A549 (cell line): ENCODE results near the gene NACC2. TPM values are rescaled to one million over a fixed set of nuclear protein-coding genes. Genes with fewer than 3 reads are reported as not detected.
A peak's percentile ranks its signal among the peaks of the same experiment; 100 is the strongest.

ENCODE experiments used
- ATAC-seq, 2 experiments: fragments of 200-7000 bp in 1 of 2; fragments of >200 bp in 1 of 2; cut with Nextera tagmentation in 1 of 2; cut with Tn5 transposase in 1 of 2; 3 replicates each; pipeline versions ENCODE4 v1.8.0 to v1.9.1; 2018 to 2020; ENCODE audit warnings: mild to moderate bottlenecking in 1 of 2, moderate library complexity in 1 of 2
- CTCF ChIA-PET: fragments of 300-600 bp; sonication (Branson Sonifier 250); formaldehyde crosslinking; extraction: SDS; loops from one replicate; lab custom pipeline; 2021; ENCODE audit warnings: antibody characterized with exemption, inconsistent platforms; lab: Yijun Ruan, JAX
- POLR2A ChIA-PET: fragments of 350-600 bp; formaldehyde crosslinking; extraction: SDS; loops from one replicate; lab custom pipeline; 2021; ENCODE audit warnings: antibody characterized with exemption, inconsistent platforms; lab: Yijun Ruan, JAX
- DNase-seq, 2 experiments: peaks; one replicate each; pipeline versions ENCODE4 v3.0.0 to v3.0.0-alpha.2; 2011 to 2016; ENCODE audit warnings: low read depth in 1 of 2, low spot score in 1 of 2
- FAIRE-seq: peaks from 2 replicates; lab custom pipeline; 2011; peaks lifted over from hg19 to GRCh38; lab: Jason Lieb, UNC
- H3K27ac ChIP-seq, 2 experiments: fragments of >200 bp; sonication (Bioruptor Twin); formaldehyde crosslinking; 3 replicates each; pipeline ENCODE4 v1.5.1; 2016 to 2017
- H3K4me1 ChIP-seq: fragments of >200 bp; sonication (Bioruptor Twin); formaldehyde crosslinking; 3 replicates; pipeline ENCODE4 v1.6.1; 2016
- H3K4me2 ChIP-seq: fragments of >200 bp; sonication (Bioruptor Twin); formaldehyde crosslinking; 3 replicates; pipeline ENCODE4 v1.6.1; 2016
- H3K4me3 ChIP-seq: fragments of >200 bp; sonication (Bioruptor Twin); formaldehyde crosslinking; 3 replicates; pipeline ENCODE4 v1.5.1; 2016
- H3K9me3 ChIP-seq: fragments of >200 bp; sonication (Bioruptor Twin); formaldehyde crosslinking; 3 replicates; pipeline ENCODE4 v1.6.1; 2016
- ATOH8 ChIP-seq: fragments of 250-450 bp; sonication (Bioruptor Pico); IDR thresholded peaks from 2 replicates; pipeline ENCODE4 v1.5.0; 2020; ENCODE audit warnings: low read depth, mild to moderate bottlenecking, moderate library complexity
- CBX8 ChIP-seq: fragments of 200-600 bp; sonication (generic); IDR thresholded peaks from 2 replicates; pipeline ENCODE4 v1.6.1; 2016
- CHD4 ChIP-seq: fragments of 200-600 bp; sonication (generic); IDR thresholded peaks from 2 replicates; pipeline ENCODE4 v1.6.1; 2016; ENCODE audit warnings: antibody characterized with exemption, mild to moderate bottlenecking, borderline replicate concordance
- ELK1 ChIP-seq: fragments of 150-350 bp; IDR thresholded peaks from 2 replicates; pipeline ENCODE4 v1.6.1; 2014; ENCODE audit warnings: low read depth, mild to moderate bottlenecking, low read length
- FOSB ChIP-seq: fragments of 250-450 bp; sonication (Bioruptor Pico); IDR thresholded peaks from 2 replicates; pipeline ENCODE4 v1.5.0; 2020; ENCODE audit warnings: mild to moderate bottlenecking, moderate library complexity
- FOXS1 ChIP-seq: fragments of 250-450 bp; sonication (Bioruptor Pico); IDR thresholded peaks from 2 replicates; pipeline ENCODE4 v1.5.0; 2020; ENCODE audit warnings: mild to moderate bottlenecking, moderate library complexity
- GATA3 ChIP-seq: IDR thresholded peaks from 2 replicates; pipeline ENCODE4 v1.6.1; 2012; ENCODE audit warnings: borderline replicate concordance
- HES2 ChIP-seq: fragments of >200 bp; sonication (Bioruptor Twin); formaldehyde crosslinking; IDR thresholded peaks from 2 replicates; pipeline ENCODE4 v1.6.1; 2016
- HOXB13 ChIP-seq: fragments of 250-450 bp; sonication (Bioruptor Pico); IDR thresholded peaks from 2 replicates; pipeline ENCODE4 v1.5.0; 2020; ENCODE audit warnings: low read depth, mild to moderate bottlenecking, moderate library complexity
- MAZ ChIP-seq: fragments of 150-350 bp; IDR thresholded peaks from 2 replicates; pipeline ENCODE4 v1.6.1; 2014; ENCODE audit warnings: antibody characterized with exemption, low read depth, low read length, borderline replicate concordance
- POLR2A ChIP-seq: IDR thresholded peaks from 2 replicates; pipeline ENCODE4 v1.6.1; 2012; ENCODE audit warnings: mild to moderate bottlenecking, low read length
- POLR2AphosphoS2 ChIP-seq: conservative IDR thresholded peaks from 2 replicates; pipeline ENCODE4 v1.6.1; 2012; ENCODE audit warnings: low read length, improper control_type of control experiment, inconsistent platforms
- RARB ChIP-seq: fragments of 250-450 bp; sonication (Bioruptor Pico); IDR thresholded peaks from 2 replicates; pipeline ENCODE4 v1.8.0; 2021; ENCODE audit warnings: mild to moderate bottlenecking, moderate library complexity
- RFX5 ChIP-seq: fragments of 450-650 bp; IDR thresholded peaks from 2 replicates; pipeline ENCODE4 v1.7.1; 2014; ENCODE audit warnings: antibody characterized with exemption, mild to moderate bottlenecking, moderate library complexity
- SREBF2 ChIP-seq: fragments of 450-650 bp; IDR thresholded peaks from 2 replicates; pipeline ENCODE4 v1.6.1; 2014; ENCODE audit warnings: mild to moderate bottlenecking, moderate library complexity
- USF2 ChIP-seq: fragments of 450-650 bp; IDR thresholded peaks from 2 replicates; pipeline ENCODE4 v1.6.1; 2014; ENCODE audit warnings: antibody characterized with exemption
- WGBS: methylation state at CpG from one replicate; pipeline ENCODE4 v1.1.6; 2017; ENCODE audit errors: missing lambda C conversion rate; 5-methylcytosine and 5-hydroxymethylcytosine counted together
- polyA plus RNA-seq, 4 experiments: library from polyadenylated mRNA; depleted of rRNA in 3 of 4; stranded (reverse); fragments of >200 nt; fragmentation: RNase III in 1 of 4; extraction: RNeasy Plus Mini Kit Qiagen cat#74134 plus additional on column Dnase treatment in 1 of 4; gene quantifications; 2 replicates in 3 of 4; 3 replicates in 1 of 4; pipeline ENCODE4 v1.2.3, GENCODE V29; 2011 to 2017
- TF ChIP-seq, protein P1 (sequence below): IDR thresholded peaks from 2 replicates; pipeline ENCODE4 v1.6.1; 2012
- TF ChIP-seq, protein P2 (sequence below): fragments of >200 bp; sonication (Bioruptor Twin); formaldehyde crosslinking; IDR thresholded peaks from 3 replicates; pipeline ENCODE4 v1.5.1; 2016
- TF ChIP-seq, protein P3 (sequence below): fragments of >200 bp; sonication (Bioruptor Twin); formaldehyde crosslinking; IDR thresholded peaks from 3 replicates; pipeline ENCODE4 v1.6.1; 2016

NACC2 gene
- polyA plus RNA-seq, 2 of the 4 experiments (the other 2 are of a cell fraction): 16.1 to 28.4 TPM

- Histone ChIP-seq H3K4me1 (peaks cover 15% of the 10 kb centered on the region), H3K4me2 (no peak overlapping the region), H3K4me3 (no peak overlapping the region), H3K9me3 (no peaks in the 10 kb centered on the region), H3K27ac (no peak overlapping the region)
- DNase-seq: no peak
- no peak for TF ChIP-seq GATA3
- TF ChIP-seq CBX8: no peak
- TF ChIP-seq POLR2A: no peak
- TF ChIP-seq FOXS1 (CRISPR knock-in tag): no peak
- TF ChIP-seq RFX5: no peak
- TF ChIP-seq, protein P1, sequence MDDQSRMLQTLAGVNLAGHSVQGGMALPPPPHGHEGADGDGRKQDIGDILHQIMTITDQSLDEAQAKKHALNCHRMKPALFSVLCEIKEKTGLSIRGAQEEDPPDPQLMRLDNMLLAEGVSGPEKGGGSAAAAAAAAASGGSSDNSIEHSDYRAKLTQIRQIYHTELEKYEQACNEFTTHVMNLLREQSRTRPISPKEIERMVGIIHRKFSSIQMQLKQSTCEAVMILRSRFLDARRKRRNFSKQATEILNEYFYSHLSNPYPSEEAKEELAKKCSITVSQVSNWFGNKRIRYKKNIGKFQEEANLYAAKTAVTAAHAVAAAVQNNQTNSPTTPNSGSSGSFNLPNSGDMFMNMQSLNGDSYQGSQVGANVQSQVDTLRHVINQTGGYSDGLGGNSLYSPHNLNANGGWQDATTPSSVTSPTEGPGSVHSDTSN: no peak
- TF ChIP-seq, protein P2, sequence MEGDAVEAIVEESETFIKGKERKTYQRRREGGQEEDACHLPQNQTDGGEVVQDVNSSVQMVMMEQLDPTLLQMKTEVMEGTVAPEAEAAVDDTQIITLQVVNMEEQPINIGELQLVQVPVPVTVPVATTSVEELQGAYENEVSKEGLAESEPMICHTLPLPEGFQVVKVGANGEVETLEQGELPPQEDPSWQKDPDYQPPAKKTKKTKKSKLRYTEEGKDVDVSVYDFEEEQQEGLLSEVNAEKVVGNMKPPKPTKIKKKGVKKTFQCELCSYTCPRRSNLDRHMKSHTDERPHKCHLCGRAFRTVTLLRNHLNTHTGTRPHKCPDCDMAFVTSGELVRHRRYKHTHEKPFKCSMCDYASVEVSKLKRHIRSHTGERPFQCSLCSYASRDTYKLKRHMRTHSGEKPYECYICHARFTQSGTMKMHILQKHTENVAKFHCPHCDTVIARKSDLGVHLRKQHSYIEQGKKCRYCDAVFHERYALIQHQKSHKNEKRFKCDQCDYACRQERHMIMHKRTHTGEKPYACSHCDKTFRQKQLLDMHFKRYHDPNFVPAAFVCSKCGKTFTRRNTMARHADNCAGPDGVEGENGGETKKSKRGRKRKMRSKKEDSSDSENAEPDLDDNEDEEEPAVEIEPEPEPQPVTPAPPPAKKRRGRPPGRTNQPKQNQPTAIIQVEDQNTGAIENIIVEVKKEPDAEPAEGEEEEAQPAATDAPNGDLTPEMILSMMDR: no peak
- no peak for TF ChIP-seq RARB (CRISPR knock-in tag)
- TF ChIP-seq HOXB13 (CRISPR knock-in tag): no peak
- no peak for TF ChIP-seq ELK1
- no peak for TF ChIP-seq FOSB (CRISPR knock-in tag)
- no peak for TF ChIP-seq POLR2AphosphoS2
- TF ChIP-seq, protein P3, sequence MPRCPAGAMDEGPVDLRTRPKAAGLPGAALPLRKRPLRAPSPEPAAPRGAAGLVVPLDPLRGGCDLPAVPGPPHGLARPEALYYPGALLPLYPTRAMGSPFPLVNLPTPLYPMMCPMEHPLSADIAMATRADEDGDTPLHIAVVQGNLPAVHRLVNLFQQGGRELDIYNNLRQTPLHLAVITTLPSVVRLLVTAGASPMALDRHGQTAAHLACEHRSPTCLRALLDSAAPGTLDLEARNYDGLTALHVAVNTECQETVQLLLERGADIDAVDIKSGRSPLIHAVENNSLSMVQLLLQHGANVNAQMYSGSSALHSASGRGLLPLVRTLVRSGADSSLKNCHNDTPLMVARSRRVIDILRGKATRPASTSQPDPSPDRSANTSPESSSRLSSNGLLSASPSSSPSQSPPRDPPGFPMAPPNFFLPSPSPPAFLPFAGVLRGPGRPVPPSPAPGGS: no peak
- no peak for TF ChIP-seq CHD4
- no peak for TF ChIP-seq SREBF2
- POLR2A ChIA-PET: no interaction called here
- 91% methylated on average over 9 of the region's 23 CpGs for WGBS
- FAIRE-seq: no peak
- CTCF ChIA-PET: interaction anchor here (1.1 to 4.1 kb wide), 4 partner anchors 19 to 106 kb away, joined by 3 to 21 read pairs (median 4); no protein-coding TSS in a partner anchor
- peak in 1 of 2 experiments; percentile 31; a peak in 3 of 6 replicates for ATAC-seq
Measured at GRCh38 chr9:136016572-136017288, 78.4 kb downstream of the NACC2 start.

- Histone ChIP-seq H3K9me3 (no peaks in the 10 kb centered on the region), H3K4me2 (no peak overlapping the region), H3K4me1 (peaks cover 15% of the 10 kb centered on the region), H3K27ac (no peak overlapping the region)
- no peak for FAIRE-seq
- WGBS: 90% methylated on average over 27 of the region's 28 CpGs
- POLR2A ChIA-PET: no interaction called here
- DNase-seq: no peak
- no peak for TF ChIP-seq MAZ
- no peak for TF ChIP-seq USF2
- TF ChIP-seq HES2: no peak
- TF ChIP-seq, protein P1: no peak
- no peak for TF ChIP-seq ATOH8 (CRISPR knock-in tag)
- TF ChIP-seq, all 56 proteins: peak for 0
- no peak overlapping the region for H3K4me3 ChIP-seq
- CTCF ChIA-PET: interaction anchor here (1.1 to 4.1 kb wide), 5 partner anchors 19 to 107 kb away, joined by 3 to 21 read pairs (median 4); no protein-coding TSS in a partner anchor
- no peak for ATAC-seq
Measured at GRCh38 chr9:136015656-136016571, 79.2 kb downstream of the NACC2 start.
